ENCODE data around the gene GHR.
A peak's percentile ranks its signal among the peaks of the same experiment; 100 is the strongest.
"Not testable (repeated sequence)": the region's sequence is repeated elsewhere in the genome, so short reads cannot be mapped to it uniquely, and the experiment has no call there.

GHR gene

DNA sequence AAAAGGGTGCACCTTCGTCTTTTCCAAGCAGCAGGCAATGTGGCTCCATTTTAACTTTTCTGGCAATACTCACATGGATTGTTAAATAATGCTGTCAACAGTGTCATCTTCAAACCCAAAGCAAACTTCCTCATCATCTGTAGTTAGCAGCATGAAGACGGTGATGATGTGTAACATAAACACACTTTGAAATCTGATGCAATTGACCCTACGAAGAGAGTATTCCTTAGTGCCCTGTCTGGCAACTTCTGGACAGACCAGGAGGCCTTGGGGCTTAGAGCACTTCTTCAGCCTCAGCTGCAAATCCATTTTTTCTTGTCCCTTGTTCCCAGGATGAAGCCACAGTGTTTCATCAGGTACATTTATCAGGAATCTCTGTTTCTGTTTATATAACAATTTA is 149.1 kb downstream of the GHR start:
- DNase-seq: no peak

DNA sequence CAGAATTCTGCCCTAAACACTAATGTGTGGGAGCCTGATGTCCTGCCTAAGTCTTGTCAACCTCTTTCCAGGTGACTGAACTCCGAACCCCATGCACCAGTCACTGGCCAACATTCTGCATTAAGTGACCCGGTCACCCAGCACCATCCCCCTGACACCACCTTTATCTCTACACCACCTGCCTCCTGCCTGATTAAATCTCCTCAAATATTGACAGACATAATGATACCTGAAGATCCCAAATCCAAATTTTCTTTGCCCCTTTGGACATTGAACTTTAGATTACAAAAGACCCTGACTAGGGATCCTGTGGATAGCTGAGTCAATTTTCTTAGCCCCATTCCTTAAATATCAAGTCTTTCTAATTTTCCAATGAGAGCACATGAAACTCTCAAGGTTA is 150.1 kb downstream of the GHR start:
- DNase-seq: no peak

DNA sequence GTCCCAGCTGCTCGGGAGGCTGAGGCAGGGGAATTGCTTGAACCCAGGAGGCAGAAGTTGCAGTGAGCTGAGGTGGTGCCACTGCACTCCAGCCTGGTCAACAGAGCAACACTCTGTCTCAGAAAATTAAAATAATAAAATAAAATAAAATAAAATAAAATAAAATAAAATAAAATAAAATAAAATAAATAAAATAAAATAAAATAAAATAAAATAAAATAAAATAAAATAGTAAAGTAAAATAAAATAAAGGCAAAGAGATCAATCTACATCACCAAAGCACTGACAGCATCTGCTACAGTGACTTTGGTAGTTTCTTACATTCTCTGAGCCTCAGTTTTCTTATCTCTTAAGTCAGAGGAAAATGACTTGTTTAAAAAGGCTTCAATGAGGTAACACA is 152.7 kb downstream of the GHR start:
- not testable (repeated sequence) for DNase-seq

DNA sequence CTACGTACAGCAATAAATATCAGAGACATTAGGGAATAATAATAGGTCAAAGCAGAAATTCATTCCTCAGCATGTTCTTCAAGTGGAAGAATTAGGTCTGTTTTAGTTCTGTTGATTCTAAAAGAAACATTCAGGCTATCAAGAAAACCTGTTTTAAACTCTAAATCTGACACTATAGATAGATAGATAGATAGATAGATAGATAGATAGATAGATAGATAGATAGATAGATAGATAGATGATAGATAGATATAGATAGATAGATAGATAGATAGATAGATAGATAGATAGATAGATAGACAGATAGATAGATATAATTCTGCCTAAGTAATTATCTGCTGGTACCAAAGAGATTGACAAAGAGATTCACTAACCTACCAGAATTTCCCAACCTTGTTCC is 155.7 kb downstream of the GHR start:
- DNase-seq: not testable (repeated sequence)

DNA sequence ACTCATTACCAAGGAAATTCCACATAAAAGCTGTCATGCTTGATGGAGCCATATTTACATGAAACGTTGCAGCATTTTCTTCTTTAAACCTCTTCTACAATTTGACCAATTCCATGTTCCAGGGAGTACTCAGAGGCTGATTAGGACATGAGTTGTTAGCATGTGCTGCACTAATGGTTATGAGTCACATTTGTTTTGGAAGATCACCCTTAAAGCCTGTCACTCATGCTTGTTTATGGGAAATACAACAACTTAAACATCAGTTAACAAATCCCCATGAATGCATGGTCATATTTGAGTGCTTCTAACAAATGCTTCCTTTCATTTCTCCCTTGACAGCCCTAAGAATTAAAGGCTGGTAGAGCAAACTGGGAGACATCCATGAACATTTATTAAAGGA is 156.1 kb downstream of the GHR start:
- DNase-seq: no peak

DNA sequence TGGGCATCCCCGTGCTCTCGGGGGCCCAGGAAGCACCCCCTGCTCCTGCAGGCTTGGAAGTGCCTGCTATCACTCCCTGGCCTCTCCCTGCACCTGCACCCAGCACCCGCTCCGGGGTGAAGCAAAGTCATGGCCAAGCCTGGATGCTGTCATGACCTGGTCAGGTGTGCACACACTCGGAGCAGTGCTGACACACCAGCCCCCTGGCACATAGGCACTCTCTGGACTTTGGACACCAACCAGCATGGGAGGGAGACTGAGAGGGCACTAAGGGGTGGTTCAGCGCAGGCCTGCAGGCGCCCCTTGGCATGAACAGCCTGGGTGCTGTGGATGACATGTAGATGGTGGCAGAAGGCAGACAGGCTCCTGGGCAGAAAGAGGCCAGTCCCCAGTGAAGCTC is 158.6 kb downstream of the GHR start:
- DNase-seq: no peak

DNA sequence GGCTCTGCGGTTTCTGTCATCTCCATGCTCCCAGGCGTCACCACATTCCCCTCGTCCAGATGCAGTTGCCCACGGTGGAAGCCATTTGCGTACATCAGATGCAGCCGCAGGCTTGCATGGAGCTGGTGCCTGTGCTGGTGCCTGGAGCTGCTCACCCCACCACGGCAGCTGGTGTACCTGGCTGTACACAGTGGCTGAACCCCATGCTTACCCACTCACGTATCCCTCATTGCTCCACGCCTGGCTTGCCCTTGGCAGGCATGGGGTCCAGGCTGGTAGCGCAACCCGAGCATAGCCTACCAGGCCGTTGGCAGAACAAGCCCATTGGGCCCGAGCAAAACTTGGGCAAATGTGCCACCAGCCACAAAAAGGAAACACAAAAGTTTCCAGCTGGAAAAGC is 159.5 kb downstream of the GHR start:
- DNase-seq: no peak

DNA sequence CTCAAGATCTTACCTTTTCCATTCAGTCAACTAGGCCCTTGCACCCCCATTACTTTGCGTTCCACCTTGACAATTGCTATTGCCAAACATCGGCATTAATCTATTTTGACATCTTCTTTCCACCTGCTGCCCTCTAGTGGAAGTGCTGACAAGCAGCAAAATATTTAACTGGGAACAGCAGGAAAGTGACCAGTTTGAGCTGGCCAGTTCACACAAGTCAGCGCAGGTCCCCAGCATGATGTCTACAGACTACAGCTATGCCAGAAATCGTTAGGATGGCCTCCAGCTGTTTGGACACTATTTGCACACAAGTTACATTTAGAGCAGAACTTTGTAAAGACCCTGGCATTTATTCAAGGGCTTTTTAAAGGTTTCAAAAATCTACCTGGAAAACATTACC is 160.1 kb downstream of the GHR start:
- DNase-seq: peak; percentile 18

DNA sequence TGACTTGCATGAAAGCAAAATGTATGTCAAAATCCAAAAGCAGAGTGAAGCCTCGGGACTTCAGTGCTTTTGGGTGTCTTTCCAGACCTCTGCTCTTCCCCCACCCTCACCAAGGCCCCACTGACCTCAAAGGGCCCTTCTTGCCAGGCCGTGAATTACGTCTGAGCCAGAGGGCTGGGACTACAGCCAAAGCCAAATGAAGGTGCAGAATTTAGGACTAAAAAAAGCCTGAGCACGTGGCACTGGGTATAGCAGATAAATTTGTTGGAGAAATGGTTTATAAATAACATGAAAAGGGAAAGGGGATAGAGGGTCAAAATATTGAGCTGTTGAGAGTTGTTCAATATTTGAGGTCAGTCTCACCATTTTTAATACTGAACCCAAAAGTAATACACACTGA is 163.4 kb downstream of the GHR start:
- no peak for DNase-seq

DNA sequence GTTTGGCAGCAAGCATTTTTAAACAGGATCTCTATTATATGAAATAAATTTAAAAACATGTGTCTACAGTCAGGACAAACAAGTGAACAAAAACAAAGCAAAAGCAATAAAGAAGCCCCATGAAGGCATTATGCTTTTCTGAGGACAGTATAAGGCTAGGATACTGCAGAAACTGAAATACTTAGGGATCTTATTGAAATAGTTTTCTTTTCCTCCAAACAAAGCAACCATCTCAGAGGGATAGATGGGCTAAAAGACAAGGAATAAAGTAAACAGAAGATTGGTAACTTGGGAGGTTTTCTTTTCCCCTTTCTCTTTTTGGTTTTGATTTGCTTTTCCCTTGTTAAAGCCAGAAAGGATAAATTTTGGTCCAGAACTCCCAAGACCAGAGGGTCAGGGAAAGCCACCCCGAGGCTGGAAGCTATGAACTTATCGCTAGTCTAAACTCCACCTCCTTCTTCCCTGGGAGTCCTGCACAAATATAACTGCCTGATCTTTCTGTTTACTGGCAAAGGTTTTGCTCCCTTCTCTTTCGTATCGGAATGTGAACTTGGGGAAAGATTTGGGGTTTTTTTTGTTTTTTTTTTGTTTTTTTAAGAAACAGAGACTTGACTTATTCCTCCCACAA is 164.0 kb downstream of the GHR start:
- DNase-seq: no peak

DNA sequence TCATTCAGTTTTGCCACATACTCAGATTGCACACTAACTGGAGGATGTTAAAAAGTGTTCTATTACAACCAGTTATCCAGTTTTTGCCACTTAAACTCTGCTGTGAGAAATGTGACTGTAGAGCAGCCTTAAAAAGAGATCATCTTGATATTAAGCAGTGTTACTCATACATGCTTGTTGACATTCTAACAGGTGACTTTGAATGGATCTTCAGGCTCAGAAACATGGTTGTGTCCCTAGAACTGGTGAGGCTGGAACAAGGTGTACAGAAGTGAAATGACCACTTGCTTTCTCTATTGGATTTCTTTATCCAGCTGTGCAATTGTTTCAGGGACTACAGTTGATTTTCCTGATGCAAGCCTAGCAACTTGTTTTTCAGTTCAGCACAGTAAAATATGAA is 167.3 kb downstream of the GHR start:
- DNase-seq: no peak

DNA sequence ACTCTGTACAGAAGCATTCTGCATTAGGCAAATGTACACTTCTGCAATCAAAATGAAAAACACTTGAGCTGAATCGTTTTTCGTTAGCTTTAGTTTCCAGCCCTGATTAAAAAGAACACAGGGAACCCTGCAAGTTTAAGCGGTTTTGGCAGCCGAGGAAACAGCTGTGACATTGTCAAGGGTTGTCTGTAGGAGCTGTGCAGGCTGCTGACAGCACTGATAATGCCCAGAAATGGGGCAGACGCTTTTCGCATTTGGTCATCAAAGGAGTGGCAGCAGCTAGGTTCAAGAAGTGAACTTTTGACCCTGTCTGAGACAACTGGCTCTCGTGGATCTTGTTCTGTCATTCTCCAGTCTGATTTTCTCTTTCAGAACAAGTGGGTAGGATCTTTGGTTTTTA is 167.8 kb downstream of the GHR start:
- DNase-seq: no peak

DNA sequence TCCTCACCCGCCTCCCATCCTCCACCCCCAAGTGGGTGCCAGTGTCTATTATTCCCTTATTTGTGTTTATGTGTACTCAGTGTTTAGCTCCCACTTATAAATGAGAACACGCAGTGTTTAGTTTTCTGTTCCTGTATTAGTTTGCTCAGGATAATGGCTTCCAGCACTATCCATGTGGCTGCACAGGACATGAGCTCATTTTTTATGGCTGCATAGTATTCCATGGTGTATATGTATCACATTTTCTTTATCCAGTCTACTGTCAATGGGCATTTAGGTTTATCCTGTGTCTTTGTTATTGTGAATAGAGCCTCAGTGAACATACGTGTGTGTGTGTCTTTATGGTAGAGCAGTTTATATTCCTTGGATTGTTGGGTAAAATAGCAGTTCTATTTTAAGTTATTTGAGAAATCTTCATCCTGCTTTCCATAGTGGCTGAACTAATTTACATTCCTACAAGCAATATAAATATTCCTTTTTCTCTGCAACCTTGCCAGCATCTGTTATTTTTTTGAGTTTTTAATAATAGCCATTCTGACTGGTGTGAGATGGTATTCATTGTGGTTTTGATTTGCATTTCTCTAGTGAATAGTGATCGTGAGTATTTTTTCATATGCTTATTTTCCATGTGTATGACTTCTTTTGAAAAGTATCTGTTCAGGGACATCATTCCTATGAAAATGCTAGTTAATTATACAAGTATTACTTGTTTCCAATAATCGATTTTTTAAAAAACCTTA is 169.3 kb downstream of the GHR start:
- DNase-seq: no peak

DNA sequence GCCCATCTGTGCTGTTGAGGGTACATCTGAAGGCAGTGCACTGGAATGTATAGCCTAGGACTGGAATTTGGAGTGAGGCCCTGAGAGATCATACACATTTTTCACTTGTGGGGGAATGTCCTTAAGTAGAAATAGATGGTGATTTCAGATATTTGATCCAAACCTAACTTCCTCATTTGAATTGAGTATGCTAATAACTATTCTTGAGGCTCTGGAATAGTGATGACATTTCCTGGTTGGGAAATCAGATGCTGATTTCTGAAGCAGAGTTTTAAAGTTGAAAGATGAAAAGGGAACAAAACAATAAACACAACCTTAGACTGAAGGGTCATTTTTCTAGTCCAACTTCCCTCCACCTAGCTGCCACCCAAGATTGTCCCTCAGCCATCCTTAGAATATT is 170.4 kb downstream of the GHR start:
- DNase-seq: no peak

DNA sequence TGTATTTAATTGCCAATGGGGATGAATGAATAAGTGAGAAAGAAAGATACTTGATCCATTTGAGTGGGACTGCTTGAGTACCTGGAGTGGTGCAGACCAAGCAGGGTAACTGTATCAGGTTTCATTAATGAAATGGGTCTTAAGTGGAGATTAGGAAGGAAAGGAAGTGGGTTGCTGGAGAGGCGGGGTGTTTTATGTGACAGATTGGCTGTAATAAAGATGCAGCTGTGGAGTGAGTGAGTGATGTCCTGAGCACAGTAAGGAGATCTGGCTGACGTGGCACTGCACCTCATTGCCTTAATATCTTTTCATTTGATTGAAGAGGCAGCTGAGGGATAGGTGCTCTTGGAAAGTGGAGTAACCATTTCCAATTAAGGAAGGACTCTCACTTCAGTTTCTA is 172.4 kb downstream of the GHR start:
- DNase-seq: no peak

DNA sequence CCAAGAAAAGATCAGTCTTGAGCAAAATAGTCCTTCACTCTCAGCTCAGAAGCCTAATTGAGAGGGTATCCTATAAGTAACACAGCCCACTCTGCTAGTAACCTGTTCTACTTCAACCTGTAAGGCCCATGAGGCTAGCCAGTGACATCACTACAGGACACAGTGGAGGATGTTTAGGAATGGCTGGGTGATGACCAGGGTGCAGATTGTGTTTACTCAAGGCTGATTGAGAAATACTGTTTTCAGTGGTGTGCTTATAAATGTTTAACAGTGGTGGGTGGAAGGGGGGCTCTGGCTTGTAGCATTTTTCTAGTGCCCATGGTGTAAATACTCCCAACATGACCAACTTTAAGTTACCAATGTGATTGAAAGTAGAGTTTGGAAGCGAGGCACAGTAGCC is 173.6 kb downstream of the GHR start:
- no peak for DNase-seq

DNA sequence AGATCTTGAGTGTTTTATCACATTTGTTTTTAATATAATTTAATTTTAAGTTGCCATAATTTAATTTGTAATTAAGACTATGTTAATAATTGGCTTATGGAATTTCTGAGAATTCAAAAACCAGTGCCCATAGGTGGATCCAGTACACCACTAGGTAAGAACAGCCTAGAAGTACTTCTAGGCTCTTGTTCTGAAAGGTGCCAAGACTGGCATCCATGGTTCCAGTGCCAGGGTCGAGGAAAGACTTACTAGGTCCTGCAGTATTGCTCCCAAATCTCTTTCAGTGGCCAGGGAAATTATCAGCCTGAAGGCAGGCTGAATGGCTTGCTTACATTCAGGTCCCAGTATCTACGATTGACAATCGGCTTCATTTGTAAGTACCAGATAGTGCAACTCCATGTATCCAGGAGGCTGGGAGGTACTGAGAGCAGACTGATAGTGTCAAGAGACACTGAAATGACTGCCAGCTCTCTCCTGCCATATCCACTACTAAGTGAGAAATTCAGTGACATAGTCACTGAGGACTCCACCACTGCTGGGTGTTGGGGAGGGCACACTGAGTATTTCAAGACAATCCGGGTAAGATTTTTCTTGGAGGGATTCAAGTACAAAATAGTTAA is 174.2 kb downstream of the GHR start:
- DNase-seq: no peak

DNA sequence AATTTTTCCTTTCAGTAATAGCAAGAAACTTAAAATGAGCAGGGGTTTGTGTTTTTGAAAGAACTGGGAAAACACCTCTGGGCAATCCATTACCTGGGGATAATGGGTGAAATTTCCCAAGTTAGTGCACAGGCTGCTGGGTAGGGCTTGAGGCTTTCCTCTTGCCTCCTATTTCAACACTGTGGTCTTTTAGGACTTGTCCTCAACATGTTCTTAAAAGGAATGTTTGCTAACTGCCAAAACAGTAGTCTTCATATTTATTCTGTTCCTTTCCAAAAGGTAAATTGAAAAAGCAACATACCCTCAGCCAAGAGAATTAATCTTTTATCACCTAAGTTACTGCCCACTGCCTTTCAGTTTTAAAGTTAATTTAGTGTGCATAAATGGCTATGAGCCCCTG is 175.1 kb downstream of the GHR start:
- no peak for DNase-seq

DNA sequence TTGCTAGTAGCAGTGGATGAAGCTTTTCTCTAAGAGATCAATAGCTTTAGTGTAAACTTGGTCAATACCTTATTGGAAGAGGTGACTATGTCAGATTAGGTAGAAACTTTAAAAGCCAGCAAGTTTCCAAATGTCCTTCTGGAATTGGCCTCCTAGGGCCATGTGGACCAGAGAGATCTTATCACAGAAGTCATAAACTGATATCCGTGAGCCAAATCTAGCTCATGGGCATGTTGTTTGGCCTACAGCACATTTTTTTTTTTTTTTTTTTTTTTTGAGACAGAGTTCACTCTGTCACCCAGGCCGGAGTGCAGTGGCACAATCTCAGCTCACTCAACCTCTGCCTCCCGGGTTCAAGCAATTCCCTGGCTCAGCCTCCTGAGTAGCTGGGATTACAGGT is 175.9 kb downstream of the GHR start:
- no peak for DNase-seq

DNA sequence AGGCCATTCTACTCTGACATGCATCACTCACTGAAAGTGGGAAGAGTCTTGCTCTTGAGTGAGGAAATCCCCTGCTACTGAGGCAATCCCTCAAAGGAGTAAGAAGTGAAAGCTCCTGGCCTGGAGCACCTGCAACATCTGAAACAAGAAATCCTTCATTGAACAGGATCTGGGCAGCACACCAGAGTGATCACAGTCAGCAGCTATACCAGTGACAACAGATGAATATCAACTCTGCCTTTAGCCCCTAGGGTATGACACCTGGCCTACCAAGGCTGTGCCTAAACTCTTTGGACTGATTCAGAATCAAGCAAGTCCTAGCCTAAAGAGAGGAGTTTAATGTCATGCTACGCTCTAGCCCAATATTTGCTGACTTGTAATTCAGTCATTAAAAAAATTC is 177.2 kb downstream of the GHR start:
- no peak for DNase-seq

DNA sequence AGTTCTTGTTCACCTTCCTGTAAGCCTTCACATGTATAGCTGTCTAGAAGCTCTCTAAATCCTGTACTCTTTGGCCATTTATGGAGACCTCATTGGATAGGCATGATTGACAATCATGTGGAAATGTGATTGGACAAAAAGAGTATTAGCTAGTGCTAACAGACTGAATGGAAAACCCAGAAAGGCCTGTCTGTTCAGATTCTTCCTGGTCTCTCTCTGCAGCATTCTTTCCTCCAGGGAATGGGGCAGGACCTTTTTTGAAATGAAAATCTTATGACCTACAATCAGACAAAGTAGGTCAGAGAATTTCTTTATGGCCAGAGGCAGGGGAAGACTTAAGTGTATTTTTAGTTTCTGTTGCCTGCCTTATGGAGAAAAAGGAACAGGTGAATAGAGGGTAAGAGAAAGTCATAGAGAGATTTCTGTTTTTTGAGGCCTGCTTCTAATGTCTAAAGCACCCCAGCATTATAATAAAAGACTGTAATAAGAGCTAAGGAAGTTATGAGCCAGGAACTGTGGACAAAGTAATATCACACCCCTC is 181.0 kb downstream of the GHR start:
- no peak for DNase-seq

DNA sequence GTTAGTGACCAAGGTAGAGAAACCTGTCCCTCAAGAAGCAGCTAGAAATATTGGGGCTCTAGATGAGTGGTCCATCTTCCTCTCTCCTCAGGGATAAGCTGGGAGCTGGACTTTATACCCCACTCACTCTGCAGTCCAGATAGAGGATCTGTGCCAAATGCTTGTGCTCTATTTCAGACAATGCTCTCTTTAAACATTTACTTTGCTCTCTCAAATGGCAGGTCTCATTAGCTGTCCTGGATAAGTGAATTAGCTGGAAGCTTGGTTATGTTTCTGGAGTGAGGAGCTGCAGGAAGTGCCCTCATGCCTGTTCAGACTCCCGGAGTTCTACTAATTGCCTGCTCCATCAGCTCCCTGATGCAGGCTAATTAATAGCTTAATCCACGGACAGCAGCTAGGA is 182.3 kb downstream of the GHR start:
- no peak for DNase-seq

DNA sequence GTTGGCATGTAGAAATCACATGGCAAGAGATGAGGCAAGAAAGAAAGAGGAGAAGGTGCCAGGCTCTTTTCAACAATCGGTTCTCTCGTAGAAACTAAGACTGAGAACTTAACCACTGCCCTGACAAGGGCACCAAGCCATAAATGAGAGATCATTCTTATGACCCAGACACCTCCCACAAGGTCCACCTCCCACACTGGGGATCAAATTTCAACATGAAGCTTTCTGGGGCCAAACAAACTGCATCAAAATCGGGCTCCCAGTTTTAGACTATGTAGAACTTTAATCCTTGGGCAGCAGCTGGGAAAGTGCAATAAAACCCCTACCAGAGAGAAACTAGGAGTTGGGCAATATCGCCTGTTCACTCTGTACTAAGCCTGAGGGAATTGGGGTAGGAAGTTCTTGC is 183.2 kb downstream of the GHR start:
- no peak for DNase-seq

DNA sequence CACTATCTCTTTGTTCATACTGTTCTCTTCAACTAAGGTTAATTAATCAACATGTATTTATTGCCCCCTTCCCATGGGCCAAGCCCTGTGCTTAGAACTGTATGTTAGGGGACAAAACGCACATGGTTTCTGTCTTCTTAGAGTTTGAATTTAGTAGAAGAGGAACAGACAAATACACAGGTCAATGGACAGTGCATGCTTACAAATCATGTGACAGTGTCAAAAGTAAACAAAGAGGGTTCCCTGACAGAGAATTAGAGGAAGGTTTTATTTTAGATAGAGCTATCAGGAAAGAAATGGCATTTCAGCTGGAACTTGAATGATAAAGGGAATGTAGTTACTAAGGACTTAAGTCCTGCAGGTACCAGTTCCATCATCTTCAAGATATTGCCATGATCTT is 188.2 kb downstream of the GHR start:
- DNase-seq: no peak

Measured in NCI-H2171 (cell line).